Measurements from ENCODE around the gene ANGPTL8.

The ANGPTL8 gene

GRCh38 chr19:11238041-11238440 is 1.4 kb upstream of the ANGPTL8 start:
- DNase-seq, result no peak

GRCh38 chr19:11238781-11239376 is 540 bp upstream of the ANGPTL8 start:
- no peak for DNase-seq

- no peak for DNase-seq
Observed at GRCh38 chr19:11240008-11240444, 607 bp downstream of the ANGPTL8 start.

GRCh38 chr19:11242025-11242424 is 2.6 kb downstream of the ANGPTL8 start:
- no peak for DNase-seq

GRCh38 chr19:11242864-11243797 is 3.7 kb downstream of the ANGPTL8 start:
- DNase-seq, result peak; percentile 59

GRCh38 chr19:11243798-11244169 is 4.4 kb downstream of the ANGPTL8 start:
- DNase-seq, result no peak

GRCh38 chr19:11244846-11245589 is 5.6 kb downstream of the ANGPTL8 start:
- DNase-seq, result no peak

GRCh38 chr19:11246941-11247340 is 7.5 kb downstream of the ANGPTL8 start:
- no peak for DNase-seq

GRCh38 chr19:11247391-11247790 is 8.0 kb downstream of the ANGPTL8 start:
- no peak for DNase-seq

- no peak for DNase-seq
Observed at GRCh38 chr19:11247934-11248333, 8.5 kb downstream of the ANGPTL8 start.

- no peak for DNase-seq
Observed at GRCh38 chr19:11248852-11249251, 9.4 kb downstream of the ANGPTL8 start.

GRCh38 chr19:11251217-11251616 is 11.8 kb downstream of the ANGPTL8 start:
- no peak for DNase-seq

- DNase-seq, result no peak
Observed at GRCh38 chr19:11251650-11252314, 12.4 kb downstream of the ANGPTL8 start.

GRCh38 chr19:11252665-11253355 is 13.4 kb downstream of the ANGPTL8 start:
- DNase-seq, result no peak

- no peak for DNase-seq
Observed at GRCh38 chr19:11254666-11255065, 15.2 kb downstream of the ANGPTL8 start.

- no peak for DNase-seq
Observed at GRCh38 chr19:11256189-11256588, 16.8 kb downstream of the ANGPTL8 start.

- DNase-seq, result no peak
Observed at GRCh38 chr19:11257846-11258380, 18.5 kb downstream of the ANGPTL8 start.

GRCh38 chr19:11260996-11261395 is 21.6 kb downstream of the ANGPTL8 start:
- no peak for DNase-seq

GRCh38 chr19:11261431-11261970 is 22.1 kb downstream of the ANGPTL8 start:
- DNase-seq, result no peak

- DNase-seq, result peak; percentile 10
Observed at GRCh38 chr19:11261971-11262839, 22.8 kb downstream of the ANGPTL8 start, which contains the start of gene DOCK6. DOCK6 (minus strand) TSS chr19:11262524; CDS start chr19:11262440, 84 bp downstream.

GRCh38 chr19:11263726-11264125 is 24.3 kb downstream of the ANGPTL8 start:
- DNase-seq, result no peak
